PFSK-1 (cell line): Measurements from ENCODE around the gene ABR.

Experiments used
- POLR2AphosphoS5 ChIP-seq: IDR thresholded peaks from 2 replicates; pipeline ENCODE4 v1.6.1; 2012; ENCODE audit warnings: low read depth, mild to moderate bottlenecking, control low read depth, low read length, moderate library complexity
- TF ChIP-seq, protein P1 (sequence below), 2 experiments: IDR thresholded peaks; 2 replicates each; pipeline versions ENCODE4 v1.6.1 to v1.8.0; 2011 to 2012; ENCODE audit warnings: low read depth in 2 of 2, low read length in 2 of 2, control low read depth in 1 of 2, inconsistent platforms in 1 of 2, mild to moderate bottlenecking in 1 of 2, moderate library complexity in 1 of 2; ENCODE audit not compliant: insufficient read depth in 1 of 2

GRCh38 chr17:1076982-1077302 lies 102.8 kb downstream of the ABR start:
- TF ChIP-seq, protein P1, sequence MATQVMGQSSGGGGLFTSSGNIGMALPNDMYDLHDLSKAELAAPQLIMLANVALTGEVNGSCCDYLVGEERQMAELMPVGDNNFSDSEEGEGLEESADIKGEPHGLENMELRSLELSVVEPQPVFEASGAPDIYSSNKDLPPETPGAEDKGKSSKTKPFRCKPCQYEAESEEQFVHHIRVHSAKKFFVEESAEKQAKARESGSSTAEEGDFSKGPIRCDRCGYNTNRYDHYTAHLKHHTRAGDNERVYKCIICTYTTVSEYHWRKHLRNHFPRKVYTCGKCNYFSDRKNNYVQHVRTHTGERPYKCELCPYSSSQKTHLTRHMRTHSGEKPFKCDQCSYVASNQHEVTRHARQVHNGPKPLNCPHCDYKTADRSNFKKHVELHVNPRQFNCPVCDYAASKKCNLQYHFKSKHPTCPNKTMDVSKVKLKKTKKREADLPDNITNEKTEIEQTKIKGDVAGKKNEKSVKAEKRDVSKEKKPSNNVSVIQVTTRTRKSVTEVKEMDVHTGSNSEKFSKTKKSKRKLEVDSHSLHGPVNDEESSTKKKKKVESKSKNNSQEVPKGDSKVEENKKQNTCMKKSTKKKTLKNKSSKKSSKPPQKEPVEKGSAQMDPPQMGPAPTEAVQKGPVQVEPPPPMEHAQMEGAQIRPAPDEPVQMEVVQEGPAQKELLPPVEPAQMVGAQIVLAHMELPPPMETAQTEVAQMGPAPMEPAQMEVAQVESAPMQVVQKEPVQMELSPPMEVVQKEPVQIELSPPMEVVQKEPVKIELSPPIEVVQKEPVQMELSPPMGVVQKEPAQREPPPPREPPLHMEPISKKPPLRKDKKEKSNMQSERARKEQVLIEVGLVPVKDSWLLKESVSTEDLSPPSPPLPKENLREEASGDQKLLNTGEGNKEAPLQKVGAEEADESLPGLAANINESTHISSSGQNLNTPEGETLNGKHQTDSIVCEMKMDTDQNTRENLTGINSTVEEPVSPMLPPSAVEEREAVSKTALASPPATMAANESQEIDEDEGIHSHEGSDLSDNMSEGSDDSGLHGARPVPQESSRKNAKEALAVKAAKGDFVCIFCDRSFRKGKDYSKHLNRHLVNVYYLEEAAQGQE (IDR thresholded peaks at IDR 0.05; ENCODE audit: insufficient read depth in 1 of 2, low read depth in 2 of 2, low read length in 2 of 2) = no peak
- TF ChIP-seq POLR2AphosphoS5 = no peak
